ENCODE measurements around the gene ZFYVE21.

ZFYVE21 gene

GRCh38 chr14:103765526-103765925 is 49.9 kb downstream of the ZFYVE21 start:
- H3K4me3 ChIP-seq (ENCODE audit: low read depth, low read length) = no peak overlapping the region
- H3K36me3 ChIP-seq (replicated peaks) = no peaks in the 10 kb centered on the region
- no peak for DNase-seq
- TF ChIP-seq CTCF (IDR thresholded peaks at IDR 0.05; ENCODE audit: low read depth, low read length, missing control alignments) = no peak
- no peak overlapping the region for H3K27ac ChIP-seq
- in situ Hi-C loops (cut with HindIII; ENCODE audit: low pct_ligation_motif_present, low sequenced_read_pairs) = no loop called here
- no peaks in the 10 kb centered on the region for H3K27me3 ChIP-seq (replicated peaks)

DNA sequence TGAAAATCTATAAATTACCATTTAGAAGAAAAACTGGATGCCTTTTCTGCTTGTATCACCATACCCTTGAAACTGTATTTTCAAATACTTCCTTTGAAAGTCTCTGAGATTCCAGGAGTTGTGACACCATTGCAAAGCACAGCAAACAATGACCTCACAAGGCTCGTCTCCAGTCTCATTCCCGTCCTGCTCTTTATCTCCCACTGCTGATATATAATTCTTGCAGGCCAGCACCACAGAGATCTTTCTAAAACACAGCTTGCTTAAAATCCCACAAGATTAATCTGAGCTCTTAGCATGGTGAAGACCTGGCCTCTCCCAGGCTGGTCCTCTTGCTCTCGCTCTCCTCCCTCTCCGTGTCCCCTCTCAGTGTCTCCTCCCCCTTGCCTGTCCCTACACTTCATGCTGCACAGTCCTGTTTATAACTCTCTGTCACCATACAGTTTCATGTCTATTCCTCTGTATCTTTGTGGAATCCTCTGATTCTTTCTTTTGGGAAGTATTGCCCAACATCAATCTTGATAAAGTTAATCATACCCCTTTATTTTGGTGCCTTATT is 51.8 kb downstream of the ZFYVE21 start:
- no peak overlapping the region for H3K4me3 ChIP-seq (ENCODE audit: low read depth, low read length)
- H3K36me3 ChIP-seq (replicated peaks) = no peaks in the 10 kb centered on the region
- TF ChIP-seq CTCF (IDR thresholded peaks at IDR 0.05; ENCODE audit: low read depth, low read length, missing control alignments) = no peak
- in situ Hi-C loops (cut with HindIII; ENCODE audit: low pct_ligation_motif_present, low sequenced_read_pairs) = no loop called here
- no peak overlapping the region for H3K27ac ChIP-seq
- no peak for DNase-seq
- no peaks in the 10 kb centered on the region for H3K27me3 ChIP-seq (replicated peaks)

DNA sequence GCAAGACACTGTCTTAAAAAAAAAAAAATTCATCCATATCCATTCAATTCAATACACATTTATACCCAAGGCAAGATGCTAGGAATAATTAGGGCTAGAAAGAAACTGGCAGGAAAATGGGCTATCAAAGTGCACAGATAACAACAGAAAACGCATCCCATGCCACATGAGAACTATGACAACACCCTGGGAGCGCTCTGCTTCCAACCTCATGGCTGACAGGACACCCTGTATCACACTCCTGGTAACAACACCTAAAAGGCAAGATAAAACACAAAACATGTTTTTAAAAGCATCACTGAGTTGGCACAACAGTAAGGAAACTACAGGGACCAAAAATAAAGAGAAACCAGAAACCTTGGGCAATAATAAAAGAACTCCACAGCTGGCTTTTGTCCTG is 54.9 kb downstream of the ZFYVE21 start:
- H3K27ac ChIP-seq = no peak overlapping the region
- no peak for DNase-seq
- H3K36me3 ChIP-seq (replicated peaks) = no peaks in the 10 kb centered on the region
- in situ Hi-C loops (cut with HindIII; ENCODE audit: low pct_ligation_motif_present, low sequenced_read_pairs) = no loop called here
- no peak for TF ChIP-seq CTCF (IDR thresholded peaks at IDR 0.05; ENCODE audit: low read depth, low read length, missing control alignments)
- no peak overlapping the region for H3K4me3 ChIP-seq (ENCODE audit: low read depth, low read length)
- no peaks in the 10 kb centered on the region for H3K27me3 ChIP-seq (replicated peaks)

GRCh38 chr14:103770902-103771301 is 55.3 kb downstream of the ZFYVE21 start:
- no peak for DNase-seq
- in situ Hi-C loops (cut with HindIII; ENCODE audit: low pct_ligation_motif_present, low sequenced_read_pairs) = no loop called here
- H3K27ac ChIP-seq = no peak overlapping the region

DNA sequence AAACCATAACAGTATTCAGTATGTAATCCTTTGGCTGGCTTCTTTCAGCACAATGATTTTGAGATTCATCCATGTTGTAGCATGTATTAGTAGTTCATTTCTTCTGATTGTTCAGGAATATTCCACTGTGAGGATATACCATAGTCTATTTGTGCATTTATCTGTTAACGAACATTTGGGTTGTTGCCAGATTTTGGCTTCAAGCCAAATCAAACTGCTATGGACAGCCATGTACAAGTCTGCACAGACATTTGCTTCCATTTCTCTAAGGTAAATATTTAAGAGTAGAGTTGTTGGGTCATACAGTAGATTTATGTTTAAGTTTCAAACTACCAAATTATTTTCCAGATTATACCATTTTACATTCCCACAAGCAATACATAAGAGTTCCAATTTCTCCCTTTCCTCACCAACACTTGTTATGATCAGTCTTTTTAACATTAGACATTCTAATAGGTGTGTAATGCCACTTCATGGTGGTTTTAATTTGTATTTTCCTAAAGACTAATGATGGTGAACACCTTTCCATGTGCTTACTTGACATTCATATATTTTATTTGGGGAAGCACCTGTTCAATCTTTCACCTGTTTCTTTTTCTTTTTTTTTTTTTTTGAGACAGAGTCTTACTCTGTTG is 56.6 kb downstream of the ZFYVE21 start:
- no peak overlapping the region for H3K27ac ChIP-seq
- no peaks in the 10 kb centered on the region for H3K27me3 ChIP-seq (replicated peaks)
- in situ Hi-C loops (cut with HindIII; ENCODE audit: low pct_ligation_motif_present, low sequenced_read_pairs) = no loop called here
- TF ChIP-seq CTCF (IDR thresholded peaks at IDR 0.05; ENCODE audit: low read depth, low read length, missing control alignments) = no peak
- H3K36me3 ChIP-seq (replicated peaks) = no peaks in the 10 kb centered on the region
- no peak for DNase-seq
- no peak overlapping the region for H3K4me3 ChIP-seq (ENCODE audit: low read depth, low read length)

More at GRCh38 chr14:103770902-103771301, 55.3 kb downstream of the ZFYVE21 start:
- Histone ChIP-seq H3K27me3 (replicated peaks) (no peaks in the 10 kb centered on the region), H3K36me3 (replicated peaks) (no peaks in the 10 kb centered on the region), H3K4me3 (ENCODE audit: low read depth, low read length) (no peak overlapping the region)
- no peak for TF ChIP-seq CTCF (IDR thresholded peaks at IDR 0.05; ENCODE audit: low read depth, low read length, missing control alignments)

- TF ChIP-seq CTCF (IDR thresholded peaks at IDR 0.05; ENCODE audit: low read depth, low read length, missing control alignments) = no peak
- DNase-seq = no peak
- Histone ChIP-seq H3K36me3 (replicated peaks) (no peaks in the 10 kb centered on the region), H3K27ac (no peak overlapping the region), H3K4me3 (ENCODE audit: low read depth, low read length) (no peak overlapping the region), H3K27me3 (replicated peaks) (no peaks in the 10 kb centered on the region)
- in situ Hi-C loops (cut with HindIII; ENCODE audit: low pct_ligation_motif_present, low sequenced_read_pairs) = no loop called here
Measured at GRCh38 chr14:103773521-103773920, 57.9 kb downstream of the ZFYVE21 start.

All from brain microvascular endothelial cell (primary cell).